Heart left ventricle (tissue), 16 donors: ENCODE measurements around the gene PCYT2. TPM values are rescaled to one million over a fixed set of nuclear protein-coding genes. Genes with fewer than 3 reads are reported as not detected.

Experiments used
- ATAC-seq, 4 donors: fragments of 200-7000 bp; cut with Tn5 transposase; one replicate each; pipeline ENCODE4 v1.9.1; 2020 to 2022; ENCODE audit warnings: moderate library complexity in 4 of 4, mild to moderate bottlenecking in 3 of 4, moderate number of reproducible peaks in 1 of 4
- DNase-seq, 5 donors: peaks; one replicate each; pipeline ENCODE4 v3.0.0-alpha.2; 2020
- H3K27ac ChIP-seq, 12 donors: fragments of 200-600 bp; sonication (generic) in 4 of 12; one replicate each; pipeline versions ENCODE4 v1.5.0 to v1.8.0; 2016 to 2022; ENCODE audit warnings: mild to moderate bottlenecking in 2 of 12
- H3K27me3 ChIP-seq, 9 donors: fragments of 200-600 bp; sonication (generic) in 2 of 9; one replicate each; pipeline versions ENCODE4 v1.5.1 to v1.8.0; 2016 to 2022; ENCODE audit warnings: mild to moderate bottlenecking in 3 of 9
- H3K36me3 ChIP-seq, 9 donors: fragments of 200-600 bp; sonication (generic) in 2 of 9; one replicate each; pipeline versions ENCODE4 v1.5.0 to v1.8.0; 2018 to 2022; ENCODE audit warnings: mild to moderate bottlenecking in 2 of 9
- H3K4me1 ChIP-seq, 12 donors: fragments of 200-600 bp; sonication (generic) in 4 of 12; one replicate each; pipeline versions ENCODE4 v1.5.0 to v1.8.0; 2016 to 2022; ENCODE audit warnings: mild to moderate bottlenecking in 3 of 12
- H3K4me3 ChIP-seq, 12 donors: fragments of 200-600 bp; sonication (generic) in 4 of 12; one replicate each; pipeline versions ENCODE4 v1.5.0 to v1.8.0; 2017 to 2022; ENCODE audit warnings: mild to moderate bottlenecking in 9 of 12, moderate library complexity in 4 of 12
- H3K9me3 ChIP-seq, 12 donors: fragments of 200-600 bp; sonication (generic) in 4 of 12; one replicate each; pipeline versions ENCODE4 v1.5.0 to v1.8.0; 2016 to 2022; ENCODE audit warnings: mild to moderate bottlenecking in 1 of 12
- POLR2A ChIP-seq, 2 donors: fragments of 450-650 bp; IDR thresholded peaks; one replicate each; pipeline ENCODE4 v1.6.1; 2017; ENCODE audit warnings: antibody characterized with exemption in 2 of 2, mild to moderate bottlenecking in 2 of 2, moderate library complexity in 2 of 2
- whole genome bisulfite sequencing, 4 donors: extraction: QIAGEN DNeasy Blood & Tissue Kit in 2 of 4; methylation state at CpG; one replicate each; pipeline versions ENCODE4 v1.1.5 to v1.1.7; 2013 to 2018; 5-methylcytosine and 5-hydroxymethylcytosine counted together
- intact Hi-C, 10 donors: fragments of 100-400 bp; cut with DNase I; formaldehyde crosslinking; loops; one replicate each; pipeline versions ENCODE4 v1.11.1 to v1.14.2; 2022
- polyA plus RNA-seq, 2 donors: library from polyadenylated mRNA; stranded (reverse); fragments of 200-250 nt; gene quantifications; one replicate each; pipeline ENCODE4 v1.2.3, GENCODE V29; 2013
- total RNA-seq, 9 donors: library from RNA; depleted of rRNA in 2 of 9; stranded (reverse); fragments of >200 nt in 2 of 9; fragmentation: NEBNext Ultra II Directional in 3 of 9; extraction: Animal tissue kit (Norgen Biotek cat#: 25700) in 3 of 9; gene quantifications; one replicate each; pipeline versions ENCODE4 v1.1.0 to v1.2.4, GENCODE V29; 2016 to 2023
- TF ChIP-seq, protein P1 (sequence below), 12 donors: fragments of 200-600 bp; sonication (generic) in 4 of 12; IDR thresholded peaks; one replicate each; pipeline versions ENCODE4 v1.5.0 to v1.8.0; 2018 to 2022; ENCODE audit warnings: antibody characterized with exemption in 12 of 12, mild to moderate bottlenecking in 5 of 12
- donor health status: ischemic (EF 13 %, LVEDD 7.1; RV severe dilation, severe dysfunction).
- donor health status: healthy with polysubstance abuse.
- donor health status: DM: no; HTN: yes; CAD: no.
- donor health status: DM: no; HTN: no; CAD: no.
- donor health status: ischemic (EF 25% LVEDD 6.9; RV normal size, moderate dysfunction).
- donor health status: ischemic (EF 25% LVEDD 5.7; RV mildly dilated, moderate dysfunction).
- donor health status: healthy.
- donor health status: DM: yes; HTN: yes; CAD: no.
- donor health status: ischemic (EF 35%, LVEDD 5.7; RV mildly dilated, moderate dysfunction).
- donor health status: nonischemic (EF 11% LVEDD 7.7; RV severe dilation, severe dysfunction).
- donor health status: DM: yes; HTN: yes; CAD: no.
- donor health status: PGD.
- donor health status: ischemic (EF 29% LVEDD 5.4; RV normal size, mild dysfunction).
- donor health status: nonischemic (EF 23%, LVEDD 6.1; RV moderate dilation, normal function).

Gene PCYT2
- total and polyA plus RNA-seq, 11 donors = 28.8 to 85.5 (median 49.7) TPM

GRCh38 chr17:81930142-81931125, 19.2 kb upstream of the PCYT2 start:
- Histone ChIP-seq H3K27me3 (peaks cover 0 to 14% (median 0%) of the 10 kb centered on the region in 9 donors), H3K9me3 (no peaks in the 10 kb centered on the region), H3K27ac (no peak overlapping the region), H3K36me3 (no peaks in the 10 kb centered on the region), H3K4me1 (peaks cover 6 to 26% (median 15%) of the 10 kb centered on the region in 12 donors), H3K4me3 (no peak overlapping the region)
- intact Hi-C loops = no loop called here
- DNase-seq = peak in 1 of 5 donors; percentile 29
- WGBS, 4 donors = 65 to 74% (median 69%) methylated on average over 19 to 20 of the region's 20 CpGs
- TF ChIP-seq, protein P1, sequence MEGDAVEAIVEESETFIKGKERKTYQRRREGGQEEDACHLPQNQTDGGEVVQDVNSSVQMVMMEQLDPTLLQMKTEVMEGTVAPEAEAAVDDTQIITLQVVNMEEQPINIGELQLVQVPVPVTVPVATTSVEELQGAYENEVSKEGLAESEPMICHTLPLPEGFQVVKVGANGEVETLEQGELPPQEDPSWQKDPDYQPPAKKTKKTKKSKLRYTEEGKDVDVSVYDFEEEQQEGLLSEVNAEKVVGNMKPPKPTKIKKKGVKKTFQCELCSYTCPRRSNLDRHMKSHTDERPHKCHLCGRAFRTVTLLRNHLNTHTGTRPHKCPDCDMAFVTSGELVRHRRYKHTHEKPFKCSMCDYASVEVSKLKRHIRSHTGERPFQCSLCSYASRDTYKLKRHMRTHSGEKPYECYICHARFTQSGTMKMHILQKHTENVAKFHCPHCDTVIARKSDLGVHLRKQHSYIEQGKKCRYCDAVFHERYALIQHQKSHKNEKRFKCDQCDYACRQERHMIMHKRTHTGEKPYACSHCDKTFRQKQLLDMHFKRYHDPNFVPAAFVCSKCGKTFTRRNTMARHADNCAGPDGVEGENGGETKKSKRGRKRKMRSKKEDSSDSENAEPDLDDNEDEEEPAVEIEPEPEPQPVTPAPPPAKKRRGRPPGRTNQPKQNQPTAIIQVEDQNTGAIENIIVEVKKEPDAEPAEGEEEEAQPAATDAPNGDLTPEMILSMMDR (IDR thresholded peaks at IDR 0.05) = no peak
- no peak for TF ChIP-seq POLR2A (IDR thresholded peaks at IDR 0.05)
- no peak for ATAC-seq

DNA sequence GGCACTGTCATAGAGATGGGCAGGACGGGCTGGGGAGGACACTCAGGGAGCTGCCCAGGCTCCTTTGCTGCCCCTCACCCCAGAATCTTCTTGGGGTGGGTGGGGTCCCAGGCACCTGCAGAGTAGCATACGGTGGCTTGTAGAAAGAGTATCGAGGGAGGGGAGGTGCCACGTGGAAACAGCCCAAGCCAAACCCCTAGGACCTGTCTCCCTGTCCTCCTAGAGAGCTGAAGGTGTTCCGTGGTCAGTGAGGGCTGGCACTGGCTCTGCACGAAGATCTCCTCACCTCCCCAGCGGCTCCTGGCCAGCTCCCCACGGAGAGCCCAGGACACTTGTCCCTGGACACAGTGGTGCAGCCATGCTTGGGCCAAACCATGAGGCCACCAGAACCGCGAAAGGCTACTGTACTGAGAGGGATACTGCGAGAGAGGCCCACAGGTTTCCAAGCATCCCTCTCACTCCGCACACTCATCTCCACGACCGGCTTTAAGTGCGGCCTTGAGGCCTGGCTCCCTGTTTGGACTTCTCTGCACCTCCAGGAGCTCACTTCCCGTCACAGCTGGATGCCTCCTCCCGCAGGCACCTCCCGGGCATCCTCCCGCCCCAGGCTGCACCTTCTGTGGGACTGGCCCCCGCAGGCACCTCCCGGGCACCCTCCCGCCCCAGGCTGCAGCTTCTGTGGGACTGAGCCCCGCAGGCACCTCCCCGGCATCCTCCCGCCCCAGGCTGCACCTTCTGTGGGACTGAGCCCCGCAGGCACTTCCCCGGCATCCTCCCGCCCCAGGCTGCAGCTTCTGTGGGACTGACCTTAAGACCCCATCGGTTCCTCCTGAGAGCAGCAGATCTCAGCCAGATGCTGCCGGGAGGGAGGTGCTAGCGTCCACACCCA, 18.3 kb upstream of the PCYT2 start:
- no peaks in the 10 kb centered on the region for H3K9me3 ChIP-seq
- no peaks in the 10 kb centered on the region for H3K36me3 ChIP-seq
- no peak overlapping the region for H3K27ac ChIP-seq
- no peak for ATAC-seq
- no peak overlapping the region for H3K4me3 ChIP-seq
- intact Hi-C loops = loop anchor here in 1 of 10 donors (5.0 kb wide), 1 partner anchor 57 kb away; the partner anchor contains the start of gene ARHGDIA
- TF ChIP-seq POLR2A (IDR thresholded peaks at IDR 0.05) = no peak
- TF ChIP-seq, protein P1 (IDR thresholded peaks at IDR 0.05) = no peak
- peaks cover 11 to 35% (median 25%) of the 10 kb centered on the region in 12 donors for H3K4me1 ChIP-seq
- DNase-seq = no peak
- H3K27me3 ChIP-seq = peaks cover 0 to 14% (median 0%) of the 10 kb centered on the region in 9 donors
- 91 to 94% (median 93%) methylated on average over 23 to 31 of the region's 31 CpGs for WGBS, 4 donors

- no peak for TF ChIP-seq POLR2A (IDR thresholded peaks at IDR 0.05)
- TF ChIP-seq, protein P1 (IDR thresholded peaks at IDR 0.05) = no peak
- H3K27ac ChIP-seq = peak overlapping the region in 1 of 12 donors; percentile 39
- 37 to 54% (median 43%) methylated on average over 23 to 44 of the region's 44 CpGs for WGBS, 4 donors
- H3K36me3 ChIP-seq = no peaks in the 10 kb centered on the region
- peak overlapping the region in 11 of 12 donors; percentile 27 to 98 (median 91) for H3K4me3 ChIP-seq
- H3K27me3 ChIP-seq = peaks cover 0 to 14% (median 0%) of the 10 kb centered on the region in 9 donors
- no peak for ATAC-seq
- no peak for DNase-seq
- H3K9me3 ChIP-seq = no peaks in the 10 kb centered on the region
- intact Hi-C loops = loop anchor here in 1 of 10 donors (5.0 kb wide), 1 partner anchor 56 kb away; the partner anchor contains the start of gene ARHGDIA
- peaks cover 16 to 43% (median 33%) of the 10 kb centered on the region in 12 donors for H3K4me1 ChIP-seq
These were observed 17.5 kb upstream of the PCYT2 start for GRCh38 chr17:81928544-81929252.
